Heart left ventricle (tissue), 13 donors: ENCODE data around the gene HBE1.
"Not testable (repeated sequence)": the region's sequence is repeated elsewhere in the genome, so short reads cannot be mapped to it uniquely, and the experiment has no call there.

Experiments used
- CTCF ChIP-seq, 12 donors: fragments of 200-600 bp; sonication (generic) in 4 of 12; IDR thresholded peaks; one replicate each; pipeline versions ENCODE4 v1.5.0 to v1.8.0; 2018 to 2022; ENCODE audit warnings: antibody characterized with exemption in 12 of 12, mild to moderate bottlenecking in 5 of 12
- POLR2A ChIP-seq, 2 donors: fragments of 450-650 bp; IDR thresholded peaks; one replicate each; pipeline ENCODE4 v1.6.1; 2017; ENCODE audit warnings: antibody characterized with exemption in 2 of 2, mild to moderate bottlenecking in 2 of 2, moderate library complexity in 2 of 2
- donor health status: ischemic (EF 13 %, LVEDD 7.1; RV severe dilation, severe dysfunction).
- donor health status: DM: no; HTN: yes; CAD: no.
- donor health status: DM: no; HTN: no; CAD: no.
- donor health status: ischemic (EF 25% LVEDD 6.9; RV normal size, moderate dysfunction).
- donor health status: ischemic (EF 25% LVEDD 5.7; RV mildly dilated, moderate dysfunction).
- donor health status: ischemic (EF 35%, LVEDD 5.7; RV mildly dilated, moderate dysfunction).
- donor health status: nonischemic (EF 11% LVEDD 7.7; RV severe dilation, severe dysfunction).
- donor health status: DM: yes; HTN: yes; CAD: no.
- donor health status: PGD.
- donor health status: ischemic (EF 29% LVEDD 5.4; RV normal size, mild dysfunction).
- donor health status: nonischemic (EF 23%, LVEDD 6.1; RV moderate dilation, normal function).

GRCh38 chr11:5253440-5253839 is 16.3 kb downstream of the HBE1 start:
- TF ChIP-seq POLR2A, CTCF (IDR thresholded peaks at IDR 0.05): not testable (repeated sequence)
